ENCODE data around the gene ERLEC1. TPM values are rescaled to one million over a fixed set of nuclear protein-coding genes. Genes with fewer than 3 reads are reported as not detected.

Gene ERLEC1
- total and polyA plus RNA-seq, 8 donors, result 16.8 to 45.9 (median 33.3) TPM

GRCh38 chr2:53767405-53768241 is 19.2 kb upstream of the ERLEC1 start, which contains the start of gene CHAC2:
Gene CHAC2, plus strand, starts transcription at chr2:53767804. Its CDS starts 83 bp downstream, at chr2:53767887.
- intact Hi-C loops (cut with DNase I), result no loop called here
- Histone ChIP-seq H3K27me3 (no peaks in the 10 kb centered on the region), H3K36me3 (peaks cover 0 to 8% (median 0%) of the 10 kb centered on the region in 3 donors), H3K27ac (peak within 1 kb of the TSS in 3 of 4 donors; percentile 6 to 55 (median 52)), H3K4me3 (peak within 1 kb of the TSS; percentile 42 to 65 (median 64)), H3K4me1 (peaks cover 0 to 8% (median 4%) of the 10 kb centered on the region in 3 donors), H3K9me3 (no peaks in the 10 kb centered on the region)
- ATAC-seq (peak; percentile 97 to 98 (median 98)), FAIRE-seq (no peak), DNase-seq (peak; percentile 73 to 95 (median 81))
- peak; percentile 24 to 53 (median 40) for TF ChIP-seq CTCF (IDR thresholded peaks at IDR 0.05)
- WGBS, 2 donors, result 0% methylated on average over 46 of the region's 46 CpGs

DNA sequence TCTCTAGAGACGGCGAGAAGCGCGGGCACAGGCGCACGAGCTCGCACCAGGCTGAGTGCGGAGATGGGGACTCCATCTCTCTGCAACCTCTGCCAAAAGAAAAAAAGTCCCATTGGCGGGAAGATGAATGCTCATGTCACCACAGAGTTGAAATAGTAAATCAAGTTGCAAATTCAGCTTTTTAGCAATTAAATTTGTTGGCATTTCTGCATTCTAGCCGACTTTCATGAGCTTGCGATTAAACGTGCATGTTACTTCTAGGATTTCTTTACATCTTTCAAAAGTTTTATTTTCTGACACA is 18.7 kb upstream of the ERLEC1 start:
- FAIRE-seq, result no peak
- intact Hi-C loops (cut with DNase I), result no loop called here
- H3K4me1 ChIP-seq, result peaks cover 0 to 8% (median 4%) of the 10 kb centered on the region in 3 donors
- peaks cover 0 to 3% (median 0%) of the 10 kb centered on the region in 3 donors for H3K36me3 ChIP-seq
- H3K4me3 ChIP-seq, result peak overlapping the region; percentile 42 to 65 (median 64)
- H3K27me3 ChIP-seq, result no peaks in the 10 kb centered on the region
- 1% methylated on average over 12 of the region's 12 CpGs for WGBS, 2 donors
- H3K9me3 ChIP-seq, result no peaks in the 10 kb centered on the region
- no peak for DNase-seq
- no peak overlapping the region for H3K27ac ChIP-seq
- no peak for ATAC-seq
- TF ChIP-seq CTCF (IDR thresholded peaks at IDR 0.05), result no peak

DNA sequence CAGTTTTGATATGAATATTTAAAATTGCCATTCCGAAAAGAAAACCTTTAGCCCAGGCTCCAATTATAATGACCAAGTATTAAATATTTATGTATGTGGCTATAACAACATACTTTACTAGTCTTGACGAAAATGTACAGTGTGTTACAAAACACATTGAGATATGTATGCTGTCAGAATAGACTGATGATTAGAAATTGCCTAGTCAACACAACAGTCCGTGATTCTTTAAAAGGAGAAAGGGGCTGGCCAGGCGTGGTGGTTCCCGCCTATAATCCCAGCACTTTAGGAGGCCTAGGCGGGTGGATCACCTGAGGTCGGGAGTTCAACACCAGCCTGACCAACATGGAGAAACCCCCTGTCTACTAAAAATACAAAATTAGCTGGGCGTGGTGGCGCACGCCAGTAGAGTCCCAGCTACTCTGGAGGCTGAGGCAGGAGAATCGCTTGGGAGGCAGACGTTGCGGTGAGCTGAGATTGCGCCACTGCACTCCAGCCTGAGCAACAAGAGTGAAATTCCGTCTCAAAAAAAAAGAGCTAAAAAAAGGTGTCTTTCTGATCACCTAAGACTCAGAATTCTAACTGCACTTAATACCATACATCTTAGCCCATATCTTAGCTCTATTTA is 17.4 kb upstream of the ERLEC1 start:
- Histone ChIP-seq H3K4me1 (peaks cover 0 to 8% (median 4%) of the 10 kb centered on the region in 3 donors), H3K27ac (no peak overlapping the region), H3K27me3 (no peaks in the 10 kb centered on the region), H3K4me3 (no peak overlapping the region), H3K9me3 (no peaks in the 10 kb centered on the region), H3K36me3 (no peaks in the 10 kb centered on the region)
- ATAC-seq, result no peak
- TF ChIP-seq CTCF (IDR thresholded peaks at IDR 0.05), result no peak
- WGBS, 2 donors, result 90 to 94% methylated on average over 15 of the region's 15 CpGs
- intact Hi-C loops (cut with DNase I), result no loop called here
- FAIRE-seq, result no peak
- DNase-seq, result no peak

DNA sequence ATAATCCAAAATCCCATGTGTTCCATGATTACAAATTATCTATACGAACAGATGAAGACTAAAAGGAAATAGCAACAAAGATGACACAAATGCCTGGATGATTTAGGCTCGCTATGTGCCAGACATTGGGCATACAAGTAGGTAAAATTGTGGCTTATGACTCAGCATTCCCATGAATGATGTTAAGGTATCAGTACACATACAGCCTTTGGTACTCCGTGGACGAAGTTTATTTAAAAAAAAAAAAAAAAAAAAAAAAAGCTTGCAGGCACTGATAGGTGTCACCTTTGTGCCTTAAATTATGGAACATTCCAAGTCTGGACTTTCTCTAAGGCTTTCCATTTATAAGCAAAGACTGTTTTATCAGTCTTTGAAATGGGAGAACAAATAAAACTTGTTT is 16.6 kb upstream of the ERLEC1 start:
- no peak for FAIRE-seq
- 59 to 71% methylated on average over 4 of the region's 4 CpGs for WGBS, 2 donors
- peaks cover 0 to 8% (median 4%) of the 10 kb centered on the region in 3 donors for H3K4me1 ChIP-seq
- H3K36me3 ChIP-seq, result no peaks in the 10 kb centered on the region
- TF ChIP-seq CTCF (IDR thresholded peaks at IDR 0.05), result no peak
- H3K27me3 ChIP-seq, result no peaks in the 10 kb centered on the region
- H3K4me3 ChIP-seq, result no peak overlapping the region
- intact Hi-C loops (cut with DNase I), result no loop called here
- DNase-seq, result no peak
- no peak for ATAC-seq
- H3K27ac ChIP-seq, result no peak overlapping the region
- no peaks in the 10 kb centered on the region for H3K9me3 ChIP-seq

GRCh38 chr2:53777134-53777533 is 9.7 kb upstream of the ERLEC1 start:
- no peak for TF ChIP-seq CTCF (IDR thresholded peaks at IDR 0.05)
- 63 to 72% methylated on average over 1 of the region's 1 CpG for WGBS, 2 donors
- H3K4me3 ChIP-seq, result no peak overlapping the region
- no peaks in the 10 kb centered on the region for H3K9me3 ChIP-seq
- no peaks in the 10 kb centered on the region for H3K36me3 ChIP-seq
- DNase-seq (no peak), ATAC-seq (no peak), FAIRE-seq (no peak)
- H3K27ac ChIP-seq, result no peak overlapping the region
- H3K27me3 ChIP-seq, result no peaks in the 10 kb centered on the region
- H3K4me1 ChIP-seq, result no peaks in the 10 kb centered on the region
- intact Hi-C loops (cut with DNase I), result no loop called here

All from pancreas (tissue), 10 donors.